MM.1S (cell line): ENCODE results near the gene RAB42.

Experiments used
- DNase-seq: peaks from one replicate; pipeline ENCODE4 v3.0.0-alpha.2; 2015
- H2AFZ ChIP-seq: fragments of 300-600 bp; sonication (generic); 2 replicates; pipeline ENCODE4 v1.6.0; 2016; ENCODE audit warnings: antibody characterized with exemption, low read length
- H3F3A ChIP-seq: fragments of 300-600 bp; sonication (generic); 2 replicates; pipeline ENCODE4 v1.6.1; 2016; ENCODE audit warnings: mild to moderate bottlenecking, antibody characterized with exemption, low read length, moderate library complexity, mixed read lengths; ENCODE audit not compliant: insufficient read depth
- H3K27ac ChIP-seq: fragments of 300-600 bp; sonication (generic); 2 replicates; pipeline ENCODE4 v1.5.1; 2016; ENCODE audit warnings: mild to moderate bottlenecking, low read length
- H3K27me3 ChIP-seq: fragments of 300-600 bp; sonication (generic); replicated peaks from 2 replicates; pipeline ENCODE4 v1.6.0; 2016; ENCODE audit warnings: low read length; ENCODE audit not compliant: insufficient read depth
- H3K36me3 ChIP-seq: fragments of 300-600 bp; sonication (generic); replicated peaks from 2 replicates; pipeline ENCODE4 v1.6.1; 2016; ENCODE audit warnings: mild to moderate bottlenecking, low read length, mixed read lengths; ENCODE audit not compliant: insufficient read depth
- H3K4me1 ChIP-seq: fragments of 300-600 bp; sonication (generic); 2 replicates; pipeline ENCODE4 v1.6.1; 2016; ENCODE audit warnings: low read length, mixed read lengths
- H3K4me2 ChIP-seq: fragments of 300-600 bp; sonication (generic); 2 replicates; pipeline ENCODE4 v1.6.0; 2016; ENCODE audit warnings: low read depth, low read length
- H3K4me3 ChIP-seq: fragments of 300-600 bp; sonication (generic); 2 replicates; pipeline ENCODE4 v1.5.1; 2016; ENCODE audit warnings: low read length, mixed read lengths
- H3K79me2 ChIP-seq: fragments of 300-600 bp; sonication (generic); 2 replicates; pipeline ENCODE4 v1.6.1; 2016; ENCODE audit warnings: mixed run types, low read length, mixed read lengths
- H3K9ac ChIP-seq: fragments of 300-600 bp; sonication (generic); 2 replicates; pipeline ENCODE4 v1.6.1; 2016; ENCODE audit warnings: low read length, mixed read lengths
- H3K9me2 ChIP-seq: fragments of 300-600 bp; sonication (generic); replicated peaks from 2 replicates; pipeline ENCODE4 v1.6.1; 2016; ENCODE audit warnings: mild to moderate bottlenecking, low read length, mixed read lengths; ENCODE audit not compliant: insufficient read depth
- H3K9me3 ChIP-seq: fragments of 300-600 bp; sonication (generic); replicated peaks from 2 replicates; pipeline ENCODE4 v1.6.1; 2016; ENCODE audit warnings: mild to moderate bottlenecking, low read length, mixed read lengths; ENCODE audit not compliant: insufficient read depth
- H4K20me1 ChIP-seq: fragments of 300-600 bp; sonication (generic); 2 replicates; pipeline ENCODE4 v1.6.1; 2016; ENCODE audit warnings: mild to moderate bottlenecking, low read length, moderate library complexity, mixed read lengths; ENCODE audit not compliant: insufficient read depth
- EZH2 ChIP-seq: fragments of 300-600 bp; sonication (generic); optimal IDR thresholded peaks from 2 replicates; pipeline ENCODE3; 2017; ENCODE audit warnings: low read depth, mild to moderate bottlenecking, antibody characterized with exemption, low read length, mixed read lengths
- EZH2phosphoT487 ChIP-seq: fragments of 300-600 bp; sonication (generic); IDR thresholded peaks from 2 replicates; pipeline ENCODE4 v1.6.1; 2018; ENCODE audit warnings: antibody characterized with exemption, low read length
- TF ChIP-seq, protein P1 (sequence below): fragments of 300-600 bp; sonication (generic); IDR thresholded peaks from 2 replicates; pipeline ENCODE4 v1.5.1; 2016; ENCODE audit warnings: antibody characterized with exemption, low read length, mixed read lengths

Gene RAB42, protein sequence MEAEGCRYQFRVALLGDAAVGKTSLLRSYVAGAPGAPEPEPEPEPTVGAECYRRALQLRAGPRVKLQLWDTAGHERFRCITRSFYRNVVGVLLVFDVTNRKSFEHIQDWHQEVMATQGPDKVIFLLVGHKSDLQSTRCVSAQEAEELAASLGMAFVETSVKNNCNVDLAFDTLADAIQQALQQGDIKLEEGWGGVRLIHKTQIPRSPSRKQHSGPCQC

DNA sequence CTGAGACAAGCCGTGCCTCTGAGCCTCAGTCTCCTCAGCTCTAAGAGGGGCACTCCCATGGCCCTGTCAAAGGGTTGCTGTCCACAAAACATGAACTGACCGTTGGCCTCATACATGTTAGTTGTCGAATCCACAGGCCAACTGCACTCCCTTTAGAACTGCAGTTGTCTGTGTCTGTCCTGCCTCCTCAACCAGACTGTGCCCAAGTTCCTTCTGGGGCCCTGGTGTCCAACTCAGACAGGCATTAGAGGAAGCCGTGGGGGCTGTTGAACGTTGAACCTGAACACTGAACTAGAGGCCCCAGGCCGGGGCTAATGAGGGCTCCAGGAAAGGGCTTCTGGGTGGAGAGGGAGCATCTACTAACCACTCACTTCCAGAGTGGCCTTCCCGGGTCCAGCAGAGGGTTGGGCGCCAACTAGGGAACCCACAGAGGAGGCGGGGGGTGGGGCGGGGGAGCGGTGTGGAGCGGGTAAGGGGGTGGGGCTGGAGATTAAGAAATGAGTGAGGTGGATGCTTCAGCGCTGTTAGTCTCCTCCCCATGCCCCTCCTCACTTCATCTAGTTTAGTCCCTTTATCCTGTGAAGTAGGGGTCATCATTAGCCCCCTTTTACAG, at the start of gene RAB42:
TSS of gene RAB42 (plus strand) at position 558 of the 613 bp plus-strand sequence. CDS start 247 bp downstream, outside the sequence.
- H3K36me3 ChIP-seq, result no peaks in the 10 kb centered on the region
- no peaks in the 10 kb centered on the region for H3K9me3 ChIP-seq
- no peaks in the 10 kb centered on the region for H3K9me2 ChIP-seq
- no peak within 1 kb of the TSS for H3K4me3 ChIP-seq
- no peaks in the 10 kb centered on the region for H4K20me1 ChIP-seq
- no peaks in the 10 kb centered on the region for H3K79me2 ChIP-seq
- no peak within 1 kb of the TSS for H3K27ac ChIP-seq
- H3F3A ChIP-seq, result no peaks in the 10 kb centered on the region
- H3K4me1 ChIP-seq, result 0 out of 2 replicates have a peak, but pooled peaks cover 1% of the 10 kb centered on the region
- DNase-seq, result no peak
- no peak within 1 kb of the TSS for H2AFZ ChIP-seq
- no peak within 1 kb of the TSS; the same call in 1 of the 2 replicates for H3K4me2 ChIP-seq
- H3K9ac ChIP-seq, result no peak within 1 kb of the TSS
- TF ChIP-seq, protein P1, sequence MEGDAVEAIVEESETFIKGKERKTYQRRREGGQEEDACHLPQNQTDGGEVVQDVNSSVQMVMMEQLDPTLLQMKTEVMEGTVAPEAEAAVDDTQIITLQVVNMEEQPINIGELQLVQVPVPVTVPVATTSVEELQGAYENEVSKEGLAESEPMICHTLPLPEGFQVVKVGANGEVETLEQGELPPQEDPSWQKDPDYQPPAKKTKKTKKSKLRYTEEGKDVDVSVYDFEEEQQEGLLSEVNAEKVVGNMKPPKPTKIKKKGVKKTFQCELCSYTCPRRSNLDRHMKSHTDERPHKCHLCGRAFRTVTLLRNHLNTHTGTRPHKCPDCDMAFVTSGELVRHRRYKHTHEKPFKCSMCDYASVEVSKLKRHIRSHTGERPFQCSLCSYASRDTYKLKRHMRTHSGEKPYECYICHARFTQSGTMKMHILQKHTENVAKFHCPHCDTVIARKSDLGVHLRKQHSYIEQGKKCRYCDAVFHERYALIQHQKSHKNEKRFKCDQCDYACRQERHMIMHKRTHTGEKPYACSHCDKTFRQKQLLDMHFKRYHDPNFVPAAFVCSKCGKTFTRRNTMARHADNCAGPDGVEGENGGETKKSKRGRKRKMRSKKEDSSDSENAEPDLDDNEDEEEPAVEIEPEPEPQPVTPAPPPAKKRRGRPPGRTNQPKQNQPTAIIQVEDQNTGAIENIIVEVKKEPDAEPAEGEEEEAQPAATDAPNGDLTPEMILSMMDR, result no peak
- TF ChIP-seq EZH2phosphoT487, result no peak
- TF ChIP-seq EZH2, result no peak
- H3K27me3 ChIP-seq, result no peaks in the 10 kb centered on the region

DNA sequence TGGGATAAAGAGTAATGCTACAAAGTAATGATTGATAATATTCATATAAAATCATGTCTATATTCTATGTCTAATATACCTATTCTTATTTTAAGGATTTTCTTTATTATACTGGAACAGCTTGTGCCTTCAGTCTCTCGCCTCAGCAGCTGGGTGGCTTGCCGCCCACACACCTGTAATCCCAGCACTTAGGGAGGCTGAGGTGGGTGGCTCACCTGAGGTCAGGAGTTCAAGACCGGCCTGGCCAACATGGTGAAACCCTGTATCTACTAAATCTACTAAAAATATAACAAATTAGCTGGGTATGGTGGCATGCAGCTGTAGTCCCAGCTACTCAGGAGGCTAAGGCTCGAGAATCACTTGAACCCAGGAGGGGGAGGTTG, 46.8 kb upstream of the RAB42 start:
- TF ChIP-seq EZH2, result no peak
- no peaks in the 10 kb centered on the region for H3K36me3 ChIP-seq
- H4K20me1 ChIP-seq, result no peaks in the 10 kb centered on the region
- no peaks in the 10 kb centered on the region for H3K9me3 ChIP-seq
- H2AFZ ChIP-seq, result no peak overlapping the region
- H3K9ac ChIP-seq, result no peak overlapping the region
- H3K27ac ChIP-seq, result no peak overlapping the region
- no peak overlapping the region for H3K4me2 ChIP-seq
- H3K4me1 ChIP-seq, result no peaks in the 10 kb centered on the region
- no peaks in the 10 kb centered on the region for H3K9me2 ChIP-seq
- no peaks in the 10 kb centered on the region for H3F3A ChIP-seq
- H3K79me2 ChIP-seq, result no peaks in the 10 kb centered on the region
- no peaks in the 10 kb centered on the region for H3K27me3 ChIP-seq
- H3K4me3 ChIP-seq, result no peak overlapping the region
- no peak for DNase-seq

DNA sequence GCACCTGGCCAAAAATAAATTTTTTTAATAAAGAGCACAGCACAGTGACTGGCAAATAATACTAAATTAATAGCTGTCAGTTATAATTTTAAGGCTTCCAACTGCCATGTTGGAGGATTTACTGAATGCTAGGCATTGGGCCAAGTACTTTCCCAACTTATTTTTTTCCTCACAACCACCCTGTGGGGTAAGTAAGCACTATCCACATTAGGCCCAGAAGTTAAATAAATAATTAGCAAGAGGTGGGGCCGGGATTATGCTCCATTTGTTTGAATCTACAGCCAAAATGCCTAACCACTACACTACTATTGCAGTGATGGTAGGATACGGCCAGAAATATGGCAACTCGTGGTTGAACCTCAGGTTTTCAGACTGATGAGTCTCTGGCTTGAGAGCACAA, 43.7 kb upstream of the RAB42 start:
- DNase-seq, result no peak
- no peaks in the 10 kb centered on the region for H3K9me2 ChIP-seq
- H3K9me3 ChIP-seq, result no peaks in the 10 kb centered on the region
- H3K36me3 ChIP-seq, result no peaks in the 10 kb centered on the region
- peaks cover 13% of the 10 kb centered on the region for H3F3A ChIP-seq
- no peak overlapping the region for H3K9ac ChIP-seq
- H3K27ac ChIP-seq, result no peak overlapping the region
- no peak overlapping the region for H3K4me2 ChIP-seq
- no peak overlapping the region for H2AFZ ChIP-seq
- H3K4me3 ChIP-seq, result no peak overlapping the region
- no peaks in the 10 kb centered on the region for H3K27me3 ChIP-seq
- H4K20me1 ChIP-seq, result no peaks in the 10 kb centered on the region
- TF ChIP-seq EZH2 (no peak), EZH2phosphoT487 (no peak)
- TF ChIP-seq, protein P1, result no peak
- no peaks in the 10 kb centered on the region for H3K4me1 ChIP-seq
- H3K79me2 ChIP-seq, result peaks cover 4% of the 10 kb centered on the region

DNA sequence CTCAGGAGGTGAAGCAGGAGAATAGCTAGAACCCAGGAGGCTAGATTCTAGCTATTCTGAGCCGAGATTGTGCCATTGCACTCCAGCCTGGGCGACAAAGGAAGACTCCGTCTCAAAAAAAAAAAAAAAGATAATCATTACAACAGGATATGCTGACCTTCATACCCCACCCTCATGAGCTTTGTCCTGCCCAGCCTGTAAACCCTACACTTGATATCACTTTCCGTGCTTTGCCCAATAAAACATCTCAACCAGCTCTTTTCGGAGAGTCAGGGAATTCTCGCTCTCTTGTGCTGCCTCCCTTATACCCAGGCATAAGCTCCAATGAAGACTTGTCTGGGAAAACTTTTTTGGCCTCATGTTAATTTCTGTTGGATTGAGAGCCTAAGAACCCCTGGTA, 40.7 kb upstream of the RAB42 start:
- no peak overlapping the region for H3K4me2 ChIP-seq
- DNase-seq, result no peak
- no peaks in the 10 kb centered on the region for H3K27me3 ChIP-seq
- no peak overlapping the region for H3K9ac ChIP-seq
- H3K36me3 ChIP-seq, result no peaks in the 10 kb centered on the region
- peaks cover 19% of the 10 kb centered on the region for H3F3A ChIP-seq
- H3K79me2 ChIP-seq, result peaks cover 26% of the 10 kb centered on the region
- no peaks in the 10 kb centered on the region for H3K9me3 ChIP-seq
- no peak overlapping the region for H2AFZ ChIP-seq
- TF ChIP-seq, protein P1, result no peak
- TF ChIP-seq EZH2phosphoT487 (no peak), EZH2 (no peak)
- no peaks in the 10 kb centered on the region for H4K20me1 ChIP-seq
- H3K9me2 ChIP-seq, result no peaks in the 10 kb centered on the region
- H3K27ac ChIP-seq, result no peak overlapping the region
- no peak overlapping the region for H3K4me3 ChIP-seq
- peaks cover 4% of the 10 kb centered on the region; the same call in 1 of the 2 replicates for H3K4me1 ChIP-seq
